ENCODE results near the gene TANC1.

TANC1 gene

DNA sequence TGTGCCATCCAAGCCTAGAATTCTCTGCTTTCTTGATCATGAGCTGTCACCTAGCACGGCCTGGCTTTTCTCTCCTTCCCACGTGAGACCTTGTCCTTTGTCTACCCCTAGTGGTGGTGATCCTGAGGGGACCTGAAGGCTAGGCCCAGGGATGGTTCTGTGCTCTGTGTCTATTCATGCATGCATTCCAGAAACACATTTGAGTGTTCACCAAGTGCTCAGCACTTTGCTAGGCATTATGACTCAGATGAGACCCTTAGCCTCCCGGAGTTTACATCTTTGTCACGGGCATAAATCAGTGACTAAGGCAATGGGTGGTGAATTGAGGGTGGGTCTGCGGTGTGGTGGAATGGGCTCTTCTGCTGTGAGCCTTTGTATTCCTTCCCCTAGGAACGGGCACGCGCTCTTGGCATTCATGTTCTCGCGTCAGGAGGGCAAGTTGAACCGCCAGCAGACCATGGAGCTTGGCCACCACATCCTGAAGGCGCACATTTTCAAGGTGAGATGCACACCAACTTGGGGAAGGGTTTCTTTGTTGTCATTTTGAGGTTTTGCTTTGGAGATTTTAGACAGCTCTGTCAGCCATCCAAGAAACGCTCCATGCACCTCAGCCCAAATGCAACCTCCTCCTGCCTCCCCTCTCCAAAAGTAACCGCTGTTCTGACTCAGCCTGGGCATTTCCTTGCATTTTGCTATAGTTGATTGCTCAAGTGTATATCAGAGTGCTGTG lies 217.1 kb downstream of the TANC1 start:
- in situ Hi-C loops (cut with MboI; ENCODE audit: low sequenced_read_pairs): no loop called here

DNA sequence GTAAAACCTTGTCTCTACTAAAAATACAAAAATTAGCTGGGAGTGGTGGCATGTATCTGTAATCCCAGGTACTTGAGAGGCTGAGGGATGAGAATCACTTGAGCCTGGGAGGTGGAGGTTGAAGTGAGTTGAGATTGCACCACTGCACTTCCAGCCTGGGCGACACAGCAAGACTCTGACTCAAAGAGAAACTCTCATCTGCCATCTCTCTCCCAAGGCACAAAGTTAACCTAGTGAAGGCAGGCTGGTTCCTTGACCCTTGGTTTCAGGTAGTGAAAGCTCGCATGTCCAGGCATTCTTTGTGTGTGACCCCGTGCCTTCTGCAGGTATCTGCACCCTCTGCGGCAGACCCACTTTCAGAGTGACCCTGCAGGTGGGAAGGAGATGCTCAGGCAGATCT lies 218.0 kb downstream of the TANC1 start:
- in situ Hi-C loops (cut with MboI; ENCODE audit: low sequenced_read_pairs): no loop called here

DNA sequence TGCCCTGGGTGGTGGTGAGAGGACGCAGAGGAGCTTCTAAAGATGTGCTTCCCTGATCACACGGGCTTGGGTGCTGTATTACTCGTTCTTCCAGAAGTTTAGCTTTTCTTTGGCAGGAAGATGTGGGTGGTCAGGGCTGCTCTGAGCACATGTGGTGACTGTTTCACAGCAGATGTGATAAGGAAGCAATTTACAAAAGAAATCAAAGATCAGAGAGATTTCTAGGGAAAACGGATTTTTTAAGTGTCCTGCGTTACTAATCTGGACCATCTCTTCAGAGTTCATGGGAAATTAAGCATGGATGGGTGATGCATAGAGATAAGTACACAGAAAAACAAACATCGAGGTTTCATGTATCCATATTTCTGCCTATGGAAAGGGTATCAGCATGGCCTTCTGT lies 218.7 kb downstream of the TANC1 start:
- in situ Hi-C loops (cut with MboI; ENCODE audit: low sequenced_read_pairs): no loop called here

DNA sequence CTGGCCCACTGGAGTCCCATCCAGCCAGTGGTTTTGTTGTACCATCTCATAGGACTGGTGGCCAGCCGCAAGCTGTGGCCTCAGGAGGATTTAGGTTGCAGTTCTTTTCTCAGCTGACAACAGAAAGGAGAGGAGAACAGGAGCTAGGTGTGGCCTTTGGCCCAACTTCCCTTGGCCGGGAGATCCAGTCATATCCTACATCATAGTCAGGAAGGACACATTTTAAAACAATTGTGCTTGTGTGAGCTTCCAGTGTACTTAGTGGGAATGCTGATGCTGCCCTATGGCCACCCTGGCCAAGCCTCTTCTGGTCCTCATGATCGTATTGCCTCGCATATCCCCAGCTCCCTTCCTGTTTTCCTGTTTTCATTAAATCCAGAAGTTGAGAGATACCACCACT lies 220.0 kb downstream of the TANC1 start:
- in situ Hi-C loops (cut with MboI; ENCODE audit: low sequenced_read_pairs): no loop called here

DNA sequence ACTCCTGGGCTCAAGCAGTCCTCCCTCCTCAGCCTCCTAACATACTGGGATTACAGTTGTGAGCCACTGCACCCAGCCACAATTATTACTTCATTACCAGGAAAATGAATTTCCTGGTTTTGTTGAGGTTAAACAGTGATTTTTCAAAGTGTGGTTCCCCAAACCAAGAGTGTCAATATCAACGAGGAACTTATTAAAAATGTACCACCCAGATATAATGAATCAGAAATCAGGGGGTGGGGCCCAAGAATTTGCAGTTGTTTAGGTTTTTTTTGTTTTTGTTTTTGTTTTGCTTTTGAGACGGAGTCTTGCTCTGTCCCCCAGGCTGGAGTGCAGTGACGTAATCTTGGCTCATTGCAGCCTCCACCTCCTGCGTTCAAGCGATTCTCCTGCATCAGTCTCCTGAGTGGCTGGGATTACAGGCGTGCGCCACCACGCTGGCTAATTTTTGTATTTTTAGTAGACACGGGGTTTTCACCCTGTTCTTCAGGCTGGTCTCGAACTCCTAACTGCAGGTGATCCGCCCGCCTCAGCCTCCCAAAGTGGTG lies 224.0 kb downstream of the TANC1 start:
- in situ Hi-C loops (cut with MboI; ENCODE audit: low sequenced_read_pairs): no loop called here

DNA sequence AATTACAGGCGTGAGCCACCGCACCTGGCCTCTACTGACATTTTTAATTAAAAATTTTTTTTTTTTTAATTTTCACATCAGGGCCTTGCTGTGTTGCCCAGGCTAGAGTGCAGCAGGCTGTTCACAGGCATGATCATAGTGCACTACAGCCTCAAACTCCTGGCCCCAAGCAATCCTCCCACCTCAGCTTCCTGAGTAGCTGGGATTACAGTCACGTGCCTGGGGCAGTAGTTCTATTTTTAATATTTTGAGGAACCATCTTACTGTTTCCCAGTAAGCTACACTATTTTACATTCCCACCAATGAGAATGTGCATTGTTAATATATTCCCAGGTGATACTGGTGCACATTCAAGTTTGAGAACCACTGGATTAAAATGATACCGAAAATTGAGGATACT lies 225.4 kb downstream of the TANC1 start:
- in situ Hi-C loops (cut with MboI; ENCODE audit: low sequenced_read_pairs): no loop called here

DNA sequence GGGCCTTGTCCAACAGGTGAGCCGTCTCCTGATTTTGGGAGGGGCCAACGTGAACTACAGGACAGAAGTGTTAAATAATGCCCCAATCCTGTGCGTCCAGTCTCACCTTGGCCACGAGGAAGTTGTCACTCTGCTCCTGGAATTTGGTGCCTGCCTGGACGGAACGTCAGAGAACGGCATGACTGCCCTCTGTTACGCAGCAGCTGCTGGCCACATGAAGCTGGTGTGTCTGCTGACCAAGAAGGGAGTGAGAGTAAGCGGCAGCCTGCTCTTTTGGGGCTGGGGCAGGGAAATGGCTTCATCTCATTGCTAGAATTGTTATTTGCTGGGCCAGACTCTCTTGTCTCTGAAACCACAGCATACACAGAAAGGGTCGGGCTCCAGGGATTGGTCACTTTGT lies 225.8 kb downstream of the TANC1 start:
- in situ Hi-C loops (cut with MboI; ENCODE audit: low sequenced_read_pairs): no loop called here

DNA sequence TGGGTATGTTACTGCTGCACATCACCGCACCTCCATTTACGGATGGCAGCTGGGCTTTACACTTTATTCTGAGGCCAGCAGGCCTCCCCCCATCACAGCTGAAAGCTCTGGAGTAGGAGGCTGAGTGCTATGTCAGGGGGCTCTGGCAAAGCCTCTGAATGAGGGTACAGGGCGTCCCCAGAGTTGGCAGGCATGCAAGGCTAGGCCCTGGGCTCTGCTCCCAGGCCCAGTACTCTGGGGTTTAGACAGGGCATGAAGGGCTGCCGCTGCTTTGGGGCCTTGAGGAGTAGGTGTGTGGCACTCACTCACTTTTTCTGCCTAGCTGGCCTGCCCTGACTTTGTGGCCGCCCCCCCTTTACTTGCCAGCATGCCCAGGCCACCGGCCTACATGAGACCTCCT lies 227.3 kb downstream of the TANC1 start:
- in situ Hi-C loops (cut with MboI; ENCODE audit: low sequenced_read_pairs): no loop called here

DNA sequence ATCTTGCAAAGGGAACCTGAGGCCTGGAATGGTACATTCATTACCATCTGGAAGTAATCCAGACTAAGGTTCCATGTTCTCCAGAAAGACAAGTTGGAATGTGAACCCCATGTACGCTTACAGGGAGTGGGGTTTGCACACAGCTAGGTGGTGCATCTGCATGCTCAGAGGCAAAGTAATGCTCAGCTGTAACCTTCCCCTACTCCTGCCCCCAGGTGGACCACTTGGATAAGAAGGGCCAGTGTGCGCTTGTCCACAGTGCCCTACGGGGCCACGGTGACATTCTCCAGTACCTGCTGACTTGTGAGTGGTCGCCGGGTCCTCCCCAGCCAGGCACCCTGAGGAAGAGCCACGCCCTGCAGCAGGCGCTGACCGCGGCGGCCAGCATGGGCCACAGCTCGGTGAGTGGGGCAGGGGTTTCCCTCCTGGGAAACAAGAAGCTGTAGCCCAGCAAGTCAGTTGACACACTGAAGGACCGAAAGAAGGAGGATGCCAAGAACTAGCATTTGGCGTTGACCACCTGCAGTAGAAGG lies 228.0 kb downstream of the TANC1 start:
- in situ Hi-C loops (cut with MboI; ENCODE audit: low sequenced_read_pairs): no loop called here

DNA sequence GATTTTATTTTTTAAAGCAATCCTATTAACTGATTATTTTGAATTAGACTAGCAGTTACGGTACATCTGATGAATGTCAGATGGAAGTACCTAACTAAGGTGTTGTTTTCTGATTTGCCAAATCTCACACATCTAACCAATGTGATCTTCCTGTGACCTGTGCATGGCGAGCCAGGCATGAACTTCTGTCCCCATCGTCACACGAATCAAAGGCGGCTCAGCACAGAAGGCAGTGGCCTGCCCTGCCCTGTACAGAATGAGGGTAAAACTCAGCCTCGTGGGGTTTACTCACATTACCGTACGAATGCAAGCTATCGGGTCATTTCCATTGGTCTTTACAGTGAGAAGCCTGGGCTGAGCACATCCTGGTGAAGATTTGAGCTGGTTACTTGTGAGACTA lies 230.8 kb downstream of the TANC1 start:
- in situ Hi-C loops (cut with MboI; ENCODE audit: low sequenced_read_pairs): no loop called here

DNA sequence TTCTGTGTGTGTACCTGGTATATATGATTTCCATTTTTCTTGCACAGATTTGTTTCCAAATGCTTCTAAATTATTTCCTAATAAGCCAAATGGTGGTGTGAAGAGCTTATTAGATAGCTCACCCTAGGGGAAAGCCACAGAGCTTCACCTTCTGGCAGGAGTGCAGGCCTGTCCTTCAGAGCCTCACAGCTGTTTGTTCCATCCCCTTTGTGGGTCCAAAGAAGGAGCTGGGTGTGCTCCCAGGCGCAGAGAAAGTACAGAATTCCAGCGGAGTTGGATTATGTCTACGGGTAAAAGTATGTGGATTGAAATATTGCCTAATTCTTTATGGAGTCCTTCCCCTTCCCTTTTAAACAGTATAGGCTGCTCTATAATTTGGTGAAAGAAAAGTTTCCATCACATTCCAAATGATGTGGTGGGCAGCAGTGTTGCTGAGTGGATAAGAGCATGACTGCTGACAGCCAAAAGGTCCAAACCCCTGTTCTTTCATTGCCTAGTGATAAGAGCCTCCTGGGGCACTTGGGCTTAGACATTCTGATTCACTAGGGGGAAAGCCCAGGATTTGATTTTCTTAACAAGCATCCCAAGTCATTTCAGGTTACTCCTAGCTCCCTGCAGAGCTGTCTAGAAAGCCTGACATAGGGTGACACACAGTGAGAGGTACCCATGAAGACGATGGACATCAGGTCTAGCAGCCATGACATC lies 231.5 kb downstream of the TANC1 start:
- in situ Hi-C loops (cut with MboI; ENCODE audit: low sequenced_read_pairs): no loop called here

DNA sequence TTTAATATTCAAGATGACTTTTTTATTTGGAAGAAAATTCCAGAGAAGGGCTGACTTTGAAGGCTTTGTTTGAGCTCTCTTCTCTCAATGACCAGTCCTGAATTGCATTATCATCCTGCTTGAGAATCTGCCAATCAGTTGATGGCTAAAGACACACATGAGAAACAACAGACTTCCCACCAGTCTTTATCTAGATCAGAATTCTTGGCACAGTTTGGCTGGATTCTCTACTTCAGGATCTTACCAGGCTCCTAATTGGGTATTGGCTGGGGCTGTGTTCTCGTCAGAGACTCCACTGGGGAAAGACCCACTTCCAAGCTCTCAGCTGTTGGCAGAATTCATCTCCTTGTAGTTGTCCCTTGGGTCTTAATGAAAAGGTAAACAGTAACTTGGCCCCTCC lies 232.1 kb downstream of the TANC1 start:
- in situ Hi-C loops (cut with MboI; ENCODE audit: low sequenced_read_pairs): no loop called here

DNA sequence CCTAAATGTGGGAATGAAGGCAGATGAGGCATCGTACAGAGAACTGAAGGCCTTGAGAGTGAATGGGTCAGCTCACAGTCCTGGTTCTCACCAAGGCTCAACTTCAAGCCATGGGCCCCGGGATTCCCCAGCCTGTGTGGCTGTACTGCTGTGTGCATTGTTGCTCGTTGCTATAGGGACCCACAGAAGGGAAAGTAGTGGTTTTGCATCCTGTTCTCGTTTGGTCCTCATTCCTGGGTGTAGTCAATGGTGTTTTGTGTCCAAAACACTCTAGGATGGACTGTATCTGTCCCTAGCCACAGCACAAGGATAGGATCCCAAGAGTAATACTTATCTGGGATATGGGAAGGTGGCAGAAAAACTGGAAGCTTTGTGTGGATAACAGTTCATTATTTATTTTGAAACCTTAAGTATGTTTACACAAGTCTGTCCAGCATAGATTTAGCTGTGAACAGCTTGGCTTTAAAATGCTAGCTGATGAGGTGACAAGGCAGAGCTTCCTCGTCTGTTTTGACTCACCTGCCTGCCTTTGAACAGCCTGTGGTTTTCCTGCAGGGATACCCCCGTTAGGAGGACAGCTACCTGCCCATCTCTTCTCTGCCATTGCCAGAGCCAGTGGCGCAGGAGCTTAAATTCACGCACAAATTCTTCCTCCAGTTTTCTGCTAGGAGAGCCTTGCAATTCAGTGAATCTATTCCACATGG lies 233.1 kb downstream of the TANC1 start:
- in situ Hi-C loops (cut with MboI; ENCODE audit: low sequenced_read_pairs): no loop called here

DNA sequence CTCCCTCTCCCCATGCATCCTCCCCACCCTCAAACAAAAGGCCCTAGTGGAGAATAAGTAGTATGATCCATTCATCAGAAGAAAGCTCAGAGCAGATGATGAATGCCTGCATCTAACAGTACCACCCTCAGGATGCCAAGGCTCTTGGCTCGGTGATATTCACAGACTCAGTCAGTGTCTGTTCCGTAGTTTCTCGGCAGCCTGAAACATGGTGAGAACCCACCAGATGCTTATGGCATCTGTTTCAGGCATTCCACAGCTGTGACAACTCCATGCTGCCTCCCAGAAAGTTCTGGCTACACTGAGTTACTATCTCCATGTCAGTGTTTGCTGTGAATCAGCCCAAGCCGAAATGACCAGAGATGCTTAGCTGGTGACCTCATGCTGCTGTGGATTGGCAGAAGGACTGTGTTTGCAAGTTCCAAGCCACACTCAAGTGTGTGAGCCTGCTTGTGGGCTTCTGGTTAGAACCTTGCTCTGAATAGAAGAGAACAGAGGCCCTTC lies 234.2 kb downstream of the TANC1 start:
- in situ Hi-C loops (cut with MboI; ENCODE audit: low sequenced_read_pairs): no loop called here

DNA sequence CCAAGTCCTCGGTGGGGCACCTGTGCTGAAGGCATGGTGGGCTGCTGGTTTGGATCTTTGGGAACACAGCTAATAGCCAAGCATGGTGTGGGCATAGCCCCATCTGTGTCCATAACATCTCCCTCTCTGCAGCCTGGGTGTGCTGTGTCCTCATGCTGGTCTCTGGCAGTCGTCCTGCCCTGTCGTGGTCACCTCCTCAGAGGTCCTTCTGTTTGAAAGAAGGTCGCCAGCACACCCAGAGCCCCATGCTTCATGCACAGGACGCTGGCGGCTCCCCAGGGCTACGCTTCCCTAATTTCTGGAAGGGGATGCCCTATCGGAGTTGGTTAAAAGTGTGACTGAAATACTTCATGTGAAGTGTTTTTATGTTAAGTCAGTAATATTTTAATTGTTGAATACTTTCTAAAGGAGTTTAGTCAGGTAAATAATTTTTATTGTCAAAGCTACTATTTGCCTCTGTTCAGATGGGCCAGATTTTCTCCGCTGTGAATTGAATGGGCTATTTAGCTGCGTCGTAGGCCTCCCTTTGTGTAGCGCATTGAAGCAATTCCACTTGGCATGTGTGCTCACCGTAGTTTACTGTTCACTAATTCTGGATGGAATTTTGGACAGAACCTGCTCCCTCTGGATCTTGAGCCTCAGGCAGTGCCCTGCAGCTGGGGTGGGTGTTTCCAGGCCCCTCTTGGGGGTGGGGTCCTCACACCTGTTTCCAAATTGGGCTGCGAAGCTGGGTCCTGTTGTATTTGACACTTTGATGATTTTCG lies 236.1 kb downstream of the TANC1 start:
- in situ Hi-C loops (cut with MboI; ENCODE audit: low sequenced_read_pairs): no loop called here

DNA sequence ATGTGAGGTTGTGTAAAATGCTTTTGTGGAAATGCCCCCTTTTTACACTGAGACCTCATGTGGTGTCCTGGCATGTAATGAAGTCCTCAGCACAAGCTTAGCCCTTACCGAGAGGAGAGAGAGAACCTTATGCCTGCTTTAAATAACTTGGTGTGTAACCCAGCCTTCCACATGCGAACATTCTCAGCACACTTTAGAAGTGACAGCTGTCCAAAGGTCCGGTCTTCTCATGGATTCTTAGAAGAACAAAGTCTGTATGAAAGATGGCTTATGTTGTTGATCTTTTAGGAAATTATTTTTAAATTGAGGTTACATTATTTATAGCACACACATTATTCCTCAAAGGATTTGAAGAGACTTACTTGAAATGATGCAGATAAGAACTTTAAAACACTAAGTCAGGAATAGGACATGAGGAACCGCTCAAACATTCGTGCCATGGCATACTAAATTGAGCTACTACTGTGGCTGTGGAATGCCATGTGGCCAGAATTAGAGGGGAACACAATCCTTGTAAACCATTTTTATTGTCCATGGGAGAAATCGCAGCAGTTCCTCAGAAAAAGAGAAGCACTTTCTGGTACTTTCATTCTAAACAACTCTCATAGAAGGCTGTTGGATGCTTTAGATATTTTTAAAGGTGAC lies 238.4 kb downstream of the TANC1 start:
- in situ Hi-C loops (cut with MboI; ENCODE audit: low sequenced_read_pairs): no loop called here

DNA sequence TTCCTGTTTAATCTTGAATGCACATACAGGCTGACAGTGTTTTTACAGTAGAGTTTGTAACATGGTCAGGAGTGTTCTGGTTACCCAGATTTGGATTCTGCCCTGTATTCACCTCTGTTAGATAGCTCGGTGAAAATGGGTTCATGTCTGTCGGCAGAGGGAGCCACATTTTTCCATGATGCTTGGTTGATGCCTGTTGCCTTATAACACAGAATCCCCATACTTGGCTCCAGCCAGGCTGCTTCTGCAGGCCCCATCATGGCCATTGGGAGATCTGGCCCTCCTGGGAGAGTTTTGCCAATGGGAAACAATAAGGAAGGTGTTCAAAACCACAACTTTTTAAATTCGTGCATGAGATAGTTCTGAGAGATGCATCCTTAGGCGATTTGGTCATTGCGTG lies 240.0 kb downstream of the TANC1 start:
- in situ Hi-C loops (cut with MboI; ENCODE audit: low sequenced_read_pairs): no loop called here

DNA sequence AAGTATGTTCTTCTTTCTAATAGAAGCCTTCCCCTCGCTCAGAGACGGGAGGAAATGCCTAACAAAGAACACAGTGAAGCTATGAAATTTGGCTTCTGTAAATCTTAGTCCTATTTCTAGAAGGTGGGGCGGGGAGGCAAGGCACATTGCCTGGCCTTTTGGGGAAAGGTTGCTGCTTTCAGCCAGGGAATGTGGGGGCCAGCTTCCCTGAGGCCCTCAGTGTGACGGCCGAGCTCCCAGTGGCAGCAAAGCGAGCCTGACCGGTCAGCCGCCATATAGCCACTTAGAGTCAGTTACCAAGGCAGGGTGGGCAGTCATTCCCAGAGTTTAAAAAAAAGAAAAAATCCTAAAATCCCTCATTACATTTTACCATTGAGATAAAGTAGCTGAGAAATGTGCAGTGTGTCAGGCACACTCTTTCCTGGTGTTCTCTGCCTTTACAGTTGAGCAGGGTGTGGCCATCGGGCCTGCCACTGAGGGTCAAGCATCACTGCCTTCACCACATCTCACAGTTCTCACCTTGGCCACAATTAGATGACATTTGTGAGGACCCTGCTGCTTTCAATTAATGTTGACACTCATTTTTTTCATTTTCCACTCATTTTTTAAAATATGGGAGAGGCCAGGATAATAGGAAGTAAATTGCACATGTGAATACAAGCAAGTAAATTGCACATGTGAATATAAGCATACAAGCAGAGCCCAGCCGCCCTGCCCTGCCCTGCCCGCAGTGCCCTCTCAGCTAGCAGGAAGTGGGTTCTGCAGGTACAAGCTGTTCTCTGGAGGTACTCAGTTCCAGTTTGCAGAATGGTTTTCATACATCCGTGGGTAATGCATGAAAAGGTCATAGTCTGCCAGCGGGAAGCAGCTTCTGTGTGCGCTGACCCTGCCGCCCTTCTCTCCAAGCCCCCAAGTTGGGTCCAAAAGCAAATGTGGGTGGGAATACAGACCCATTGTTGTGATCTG lies 241.2 kb downstream of the TANC1 start:
- in situ Hi-C loops (cut with MboI; ENCODE audit: low sequenced_read_pairs): no loop called here
